WTC11 (cell line): ENCODE measurements around the gene KCNIP3.

ENCODE experiments used
- SOX15 ChIP-seq: fragments of 250-450 bp; sonication (Bioruptor Pico); IDR thresholded peaks from 2 replicates; pipeline ENCODE4 v1.9.0; 2021; ENCODE audit warnings: mild to moderate bottlenecking
- TF ChIP-seq, protein P1 (sequence below): sonication (generic); formaldehyde crosslinking; IDR thresholded peaks from 2 replicates; pipeline ENCODE4 v1.8.0; 2022; ENCODE audit warnings: mild to moderate bottlenecking, missing genetic modification reagents
- TF ChIP-seq, protein P2 (sequence below): fragments of 200-600 bp; IDR thresholded peaks from 2 replicates; pipeline ENCODE4 v1.8.0; 2022; ENCODE audit warnings: antibody characterized with exemption

- TF ChIP-seq, protein P1, sequence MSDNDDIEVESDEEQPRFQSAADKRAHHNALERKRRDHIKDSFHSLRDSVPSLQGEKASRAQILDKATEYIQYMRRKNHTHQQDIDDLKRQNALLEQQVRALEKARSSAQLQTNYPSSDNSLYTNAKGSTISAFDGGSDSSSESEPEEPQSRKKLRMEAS: no peak
- TF ChIP-seq, protein P2, sequence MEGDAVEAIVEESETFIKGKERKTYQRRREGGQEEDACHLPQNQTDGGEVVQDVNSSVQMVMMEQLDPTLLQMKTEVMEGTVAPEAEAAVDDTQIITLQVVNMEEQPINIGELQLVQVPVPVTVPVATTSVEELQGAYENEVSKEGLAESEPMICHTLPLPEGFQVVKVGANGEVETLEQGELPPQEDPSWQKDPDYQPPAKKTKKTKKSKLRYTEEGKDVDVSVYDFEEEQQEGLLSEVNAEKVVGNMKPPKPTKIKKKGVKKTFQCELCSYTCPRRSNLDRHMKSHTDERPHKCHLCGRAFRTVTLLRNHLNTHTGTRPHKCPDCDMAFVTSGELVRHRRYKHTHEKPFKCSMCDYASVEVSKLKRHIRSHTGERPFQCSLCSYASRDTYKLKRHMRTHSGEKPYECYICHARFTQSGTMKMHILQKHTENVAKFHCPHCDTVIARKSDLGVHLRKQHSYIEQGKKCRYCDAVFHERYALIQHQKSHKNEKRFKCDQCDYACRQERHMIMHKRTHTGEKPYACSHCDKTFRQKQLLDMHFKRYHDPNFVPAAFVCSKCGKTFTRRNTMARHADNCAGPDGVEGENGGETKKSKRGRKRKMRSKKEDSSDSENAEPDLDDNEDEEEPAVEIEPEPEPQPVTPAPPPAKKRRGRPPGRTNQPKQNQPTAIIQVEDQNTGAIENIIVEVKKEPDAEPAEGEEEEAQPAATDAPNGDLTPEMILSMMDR: no peak
- TF ChIP-seq SOX15 (CRISPR knock-in tag): no peak
Measured at GRCh38 chr2:95329401-95329800, 32.3 kb downstream of the KCNIP3 start.
